ENCODE results near the gene TMEM184A. TPM values are rescaled to one million over a fixed set of nuclear protein-coding genes. Genes with fewer than 3 reads are reported as not detected.

Gene TMEM184A
- polyA plus RNA-seq, 1 donor: 0.78 TPM

DNA sequence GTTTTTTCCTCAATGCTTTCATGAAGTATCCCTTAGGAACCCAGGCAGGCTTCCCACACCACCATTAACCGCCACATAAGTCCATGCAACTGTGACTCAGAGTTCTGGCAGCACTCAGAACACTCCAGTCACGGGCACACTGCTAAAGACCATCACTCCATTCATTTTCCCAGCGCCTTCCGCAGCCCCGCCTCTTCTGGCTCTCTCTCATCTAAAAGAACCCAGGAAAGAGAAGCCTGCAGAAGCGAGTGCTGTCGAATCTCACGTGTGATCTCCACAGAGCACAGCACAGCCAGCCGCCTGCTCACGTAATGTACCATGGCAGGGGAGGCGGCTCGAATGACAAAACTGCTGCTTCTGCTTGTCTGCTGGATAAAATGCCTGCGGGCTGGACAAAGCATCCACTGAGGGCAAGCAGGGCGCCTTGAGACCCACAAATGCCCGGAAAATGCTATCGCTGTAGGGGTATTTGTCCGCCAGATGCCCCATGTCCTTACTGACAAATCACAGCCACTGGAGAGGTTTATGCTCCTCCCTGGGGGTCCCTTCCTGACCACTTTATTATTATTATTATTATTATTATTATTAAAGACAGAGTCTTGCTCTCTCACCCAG lies 12.0 kb upstream of the TMEM184A start:
- DNase-seq (ENCODE audit: low read depth): no peak

DNA sequence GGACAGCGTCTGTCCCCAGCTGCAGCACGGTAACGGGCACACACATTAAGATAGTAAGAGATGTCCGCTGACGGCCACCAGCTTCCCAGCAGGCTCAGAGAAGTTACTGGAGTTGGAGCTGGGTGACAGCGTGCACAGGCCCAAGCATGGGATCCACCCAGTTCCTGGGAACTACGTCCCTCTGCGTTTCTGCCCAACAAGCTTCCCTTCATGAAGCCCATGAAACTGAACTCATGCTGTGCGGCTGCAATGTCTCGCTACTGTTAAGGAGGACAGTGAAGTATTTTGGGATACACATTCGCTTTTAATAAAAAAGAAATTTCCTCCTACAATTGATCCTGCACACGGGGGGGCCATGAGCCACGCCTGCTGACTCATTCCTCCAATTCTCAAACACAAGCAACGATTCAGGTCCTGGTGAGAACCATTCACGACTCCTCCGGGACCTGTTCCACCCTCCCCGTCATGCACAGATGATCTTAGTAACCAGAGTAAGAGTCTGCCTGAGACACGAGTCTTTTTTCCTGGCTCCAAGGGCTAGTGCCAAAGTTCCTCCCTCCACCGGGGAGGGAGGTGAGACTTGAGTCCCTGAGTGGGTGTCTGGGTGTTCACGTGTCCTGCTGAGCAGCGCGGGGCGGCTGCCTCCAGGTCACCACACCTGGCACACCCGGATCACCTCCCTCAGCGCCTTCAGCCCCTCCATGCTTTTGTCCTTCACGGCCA lies 11.2 kb upstream of the TMEM184A start:
- no peak for DNase-seq (ENCODE audit: low read depth)

DNA sequence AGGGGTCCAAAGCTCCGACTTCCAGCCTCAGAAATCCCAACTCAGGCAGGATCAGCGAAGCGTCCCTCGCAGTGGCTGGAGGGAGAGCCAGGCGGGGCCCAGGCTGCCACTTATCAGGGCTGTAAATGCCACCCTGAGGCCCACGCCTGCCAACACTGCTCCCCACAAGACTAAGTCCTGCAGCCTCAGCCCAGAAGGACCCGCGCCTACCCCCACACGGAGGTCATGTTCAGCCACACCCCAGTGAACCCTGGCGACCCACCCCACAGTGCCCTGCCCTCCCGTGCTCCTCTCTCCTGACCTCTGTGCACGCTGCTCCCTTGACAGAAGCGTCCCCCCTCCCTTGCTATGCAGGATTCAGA lies 10.7 kb upstream of the TMEM184A start:
- DNase-seq (ENCODE audit: low read depth): no peak

DNA sequence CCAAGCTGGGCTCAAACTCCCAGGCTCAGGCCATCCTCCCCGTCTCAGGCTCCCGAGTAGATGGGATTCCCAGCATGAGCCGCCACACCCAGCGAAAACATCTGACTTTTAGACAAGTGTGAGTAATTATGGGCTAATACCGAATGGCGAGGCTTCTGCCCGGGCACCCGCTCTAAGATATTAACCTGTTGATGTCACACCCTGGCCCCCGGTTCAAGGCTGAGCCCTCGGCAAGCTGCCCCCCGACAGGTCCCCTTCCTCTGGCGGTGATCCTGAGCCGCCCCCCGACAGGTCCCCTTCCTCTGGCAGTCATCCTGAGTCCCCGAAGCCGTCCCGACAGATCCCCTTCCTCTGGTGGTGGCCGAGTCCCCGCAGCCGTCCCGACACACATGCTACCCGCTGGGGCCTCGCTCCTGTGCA lies 8.6 kb upstream of the TMEM184A start:
- DNase-seq (ENCODE audit: low read depth): no peak

DNA sequence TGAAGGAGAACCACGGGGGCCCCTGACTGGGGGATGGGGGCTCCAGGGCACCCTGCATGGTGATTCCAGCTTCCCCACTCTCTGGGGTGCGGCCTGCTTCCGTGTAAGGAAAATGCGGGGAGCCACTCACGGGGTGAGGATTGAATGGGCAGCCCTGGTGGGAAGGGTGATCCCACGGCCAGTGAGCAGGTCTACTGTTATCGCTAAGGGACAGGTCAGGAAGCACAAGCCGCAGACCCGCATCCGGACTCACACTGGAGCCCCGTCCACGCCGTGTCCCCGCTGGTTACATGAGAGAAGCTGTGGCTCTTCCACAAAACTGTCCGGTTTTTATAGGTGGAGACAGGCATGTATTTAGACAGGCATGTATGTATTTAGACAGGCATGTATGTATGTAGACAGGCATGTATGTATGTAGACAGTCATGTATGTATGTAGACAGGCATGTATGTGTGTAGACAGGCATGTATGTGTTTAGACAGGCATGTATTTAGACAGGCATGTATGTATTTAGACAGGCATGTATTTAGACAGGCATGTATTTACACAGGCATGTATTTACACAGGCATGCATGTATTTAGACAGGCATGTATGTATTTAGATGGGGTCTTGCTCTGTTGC lies 8.1 kb upstream of the TMEM184A start:
- no peak for DNase-seq (ENCODE audit: low read depth)

DNA sequence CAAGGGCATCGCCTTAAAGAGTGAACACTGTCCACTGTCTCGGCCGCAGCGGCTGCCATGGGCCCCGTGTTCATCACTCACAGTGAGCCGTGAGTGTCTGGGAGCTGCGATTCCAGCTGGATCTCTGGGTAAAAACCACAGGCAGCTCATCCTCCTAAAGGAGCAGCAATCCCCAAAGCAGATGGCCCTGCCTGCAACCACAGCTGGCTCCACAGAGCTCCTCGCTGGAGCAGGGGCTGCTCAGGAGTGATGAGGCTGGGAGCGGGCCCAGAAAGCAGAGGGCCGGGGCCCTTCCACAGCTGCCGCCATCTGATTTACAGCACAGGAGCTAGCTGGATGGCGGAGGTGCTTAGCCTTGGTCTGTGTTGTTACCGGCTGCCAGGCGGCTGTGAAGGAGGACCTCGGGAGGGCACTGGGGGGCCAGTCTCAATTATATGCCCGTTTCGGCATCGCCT lies 6.6 kb upstream of the TMEM184A start:
- no peak for DNase-seq (ENCODE audit: low read depth)

DNA sequence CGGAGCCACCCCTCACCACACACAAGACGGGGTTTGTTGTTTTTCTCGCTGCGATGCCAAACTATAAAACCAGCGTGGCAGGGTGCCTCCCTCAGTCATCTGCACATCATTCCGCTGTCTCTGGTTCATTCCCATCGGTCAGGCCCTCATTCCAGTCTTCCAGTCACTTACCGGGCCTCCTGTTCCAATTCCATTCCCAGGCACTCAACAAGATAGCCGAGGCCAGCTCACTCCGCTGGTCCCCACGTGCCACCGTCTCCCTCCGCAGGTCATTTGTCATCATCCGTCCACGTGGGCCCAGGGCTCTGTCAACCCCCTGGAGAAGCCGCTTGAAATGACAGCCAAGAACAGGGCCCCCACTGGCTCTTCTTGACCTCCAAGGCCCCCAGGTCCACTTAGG lies 6.1 kb upstream of the TMEM184A start:
- no peak for DNase-seq (ENCODE audit: low read depth)

DNA sequence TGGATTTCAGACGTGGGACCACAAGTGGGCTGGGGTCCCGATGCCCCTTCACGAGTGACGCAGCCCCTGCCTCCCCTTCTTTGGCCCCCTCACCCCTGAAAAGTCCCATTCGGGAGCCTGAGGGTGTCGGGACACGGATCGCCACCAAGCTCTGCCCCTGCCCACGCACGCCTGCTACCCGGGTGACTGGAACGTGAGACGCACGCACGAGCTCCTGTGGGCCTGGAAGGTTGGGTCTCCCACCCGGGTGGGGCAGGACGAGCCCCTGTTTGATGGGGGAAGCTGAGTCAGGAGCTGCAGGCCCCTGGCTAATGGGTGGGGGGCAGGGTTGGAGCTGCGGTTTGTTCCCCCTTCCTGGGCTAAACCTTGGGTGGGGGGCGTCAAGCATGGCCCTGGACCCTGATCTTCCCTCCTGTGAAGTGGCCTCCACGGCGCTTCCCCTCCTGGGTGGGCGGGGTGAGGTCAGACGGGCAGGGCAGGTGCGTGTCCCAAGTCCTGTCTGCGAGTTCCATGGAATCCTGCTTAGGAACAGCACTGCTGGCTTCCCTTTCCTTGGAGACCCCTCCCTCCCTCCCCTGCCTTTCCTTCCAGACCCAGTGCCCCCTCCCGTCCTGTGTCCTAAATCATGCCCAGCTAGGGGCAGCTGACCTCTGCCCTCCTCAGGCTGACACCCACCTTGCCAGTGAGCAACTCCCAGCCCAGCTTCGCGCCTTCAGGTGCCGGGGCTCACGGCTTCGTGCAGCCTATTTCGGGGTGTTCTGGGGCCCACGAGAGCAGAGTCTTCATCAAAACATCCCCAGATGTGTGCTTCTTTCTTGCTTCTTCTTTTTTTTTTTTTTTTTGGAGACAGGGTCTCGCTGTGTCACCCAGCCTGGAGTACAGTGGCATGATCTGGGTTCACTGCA lies 5.3 kb upstream of the TMEM184A start:
- DNase-seq (ENCODE audit: low read depth): no peak

DNA sequence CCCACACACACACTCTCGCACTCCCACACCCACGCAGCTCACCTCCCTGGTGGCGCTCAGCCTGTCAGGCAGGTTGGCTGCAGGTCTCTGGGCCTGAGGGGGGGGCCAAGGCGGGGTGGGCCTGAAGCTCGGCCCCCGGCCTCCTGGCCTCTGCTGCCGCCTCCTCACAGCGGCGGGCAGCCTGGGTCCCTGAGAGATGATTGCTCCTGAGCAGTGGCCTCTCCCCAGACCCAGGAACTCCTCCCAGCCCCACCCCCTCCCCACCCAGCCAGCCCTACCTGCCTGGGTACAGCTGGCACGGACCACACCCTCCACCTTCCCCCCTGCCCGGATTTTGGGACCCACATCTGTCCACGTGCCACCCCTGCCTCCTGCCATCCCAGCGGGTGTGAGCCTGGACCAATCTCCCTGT lies 4.6 kb upstream of the TMEM184A start:
- DNase-seq (ENCODE audit: low read depth): no peak

DNA sequence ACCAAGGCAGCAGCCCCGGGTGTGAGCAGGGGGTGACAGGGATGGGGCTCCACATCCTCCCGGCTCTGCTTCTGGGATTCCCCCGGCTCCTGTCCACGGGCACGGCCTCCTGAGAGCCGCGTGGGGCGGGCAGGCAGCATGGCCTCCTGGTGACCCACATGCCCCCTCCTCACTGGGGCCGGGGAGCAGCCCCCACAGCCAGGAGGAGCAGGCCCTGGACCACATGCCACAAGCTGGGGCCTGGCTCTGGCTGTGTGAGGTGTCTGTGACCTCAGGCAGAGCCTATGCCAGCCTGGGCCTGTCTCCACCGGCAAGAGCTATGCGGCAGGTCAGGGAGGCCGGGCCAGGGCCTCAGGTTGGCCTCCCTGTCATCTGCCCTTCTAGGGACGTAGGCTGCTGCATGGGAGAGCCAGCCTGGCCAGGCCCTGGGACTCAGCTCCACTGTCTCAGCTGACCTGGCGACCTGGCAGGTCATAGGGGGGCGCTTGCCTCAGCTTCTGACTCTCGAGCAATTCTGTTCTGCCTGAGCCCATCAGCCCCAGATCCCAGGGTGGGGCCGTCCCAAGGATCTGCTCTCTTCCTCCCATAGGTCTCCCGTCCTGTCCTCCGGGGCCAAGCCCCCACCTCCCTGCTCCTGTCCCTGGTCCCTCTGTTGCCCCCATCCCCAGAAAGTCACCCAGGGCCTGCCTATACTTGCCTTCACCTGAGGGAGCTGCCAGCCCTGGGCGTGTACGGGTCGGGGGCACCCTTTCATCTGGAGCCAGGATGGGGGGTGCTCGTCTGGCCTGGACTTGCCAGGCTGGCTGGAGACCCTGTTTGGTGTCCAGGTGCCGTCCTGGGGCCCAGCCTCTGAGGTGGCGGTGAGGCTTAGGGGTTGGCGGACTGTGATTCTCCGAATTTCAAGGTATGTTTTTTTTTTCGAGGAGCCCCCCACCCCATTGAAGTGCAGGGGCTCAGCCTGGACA lies 3.9 kb upstream of the TMEM184A start:
- no peak for DNase-seq (ENCODE audit: low read depth)

DNA sequence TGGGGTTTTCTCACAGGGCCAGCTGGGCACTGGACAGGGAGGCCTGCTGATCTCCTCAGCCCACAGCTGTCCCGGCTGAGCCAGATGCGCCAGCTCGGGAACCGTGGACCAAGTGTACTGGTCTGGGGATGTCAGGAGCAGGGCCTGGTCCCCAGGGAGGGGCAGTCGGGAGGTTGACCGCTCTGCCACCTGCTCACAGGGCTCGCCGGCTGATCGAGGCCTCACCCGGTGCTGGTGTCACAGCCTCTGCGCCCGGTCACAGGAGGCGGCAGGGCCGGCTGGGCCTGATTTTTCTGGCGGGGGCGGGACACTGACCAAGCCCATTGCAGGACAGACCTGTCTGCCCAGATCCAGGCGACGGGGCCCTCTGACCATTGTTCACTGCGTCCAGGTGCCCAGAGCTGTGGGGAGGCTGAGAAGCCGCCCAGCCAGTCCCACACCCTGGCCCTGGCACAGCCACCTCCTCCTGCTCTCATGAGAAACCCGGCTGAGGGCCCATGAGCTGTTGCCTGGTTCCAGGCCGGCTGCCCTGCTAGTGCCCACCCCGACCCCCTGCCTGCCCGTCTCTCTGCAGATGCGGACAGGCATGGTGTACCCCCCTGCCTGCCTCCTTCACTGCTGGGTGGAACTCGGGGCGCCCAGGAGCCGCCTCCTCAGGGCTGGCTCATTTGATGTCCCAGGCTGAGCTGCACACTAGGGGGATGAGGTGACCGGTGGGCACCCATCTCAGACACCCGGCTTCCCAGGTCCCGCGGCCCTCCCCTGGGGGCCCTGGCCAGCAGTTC lies 3.0 kb upstream of the TMEM184A start:
- no peak for DNase-seq (ENCODE audit: low read depth)

DNA sequence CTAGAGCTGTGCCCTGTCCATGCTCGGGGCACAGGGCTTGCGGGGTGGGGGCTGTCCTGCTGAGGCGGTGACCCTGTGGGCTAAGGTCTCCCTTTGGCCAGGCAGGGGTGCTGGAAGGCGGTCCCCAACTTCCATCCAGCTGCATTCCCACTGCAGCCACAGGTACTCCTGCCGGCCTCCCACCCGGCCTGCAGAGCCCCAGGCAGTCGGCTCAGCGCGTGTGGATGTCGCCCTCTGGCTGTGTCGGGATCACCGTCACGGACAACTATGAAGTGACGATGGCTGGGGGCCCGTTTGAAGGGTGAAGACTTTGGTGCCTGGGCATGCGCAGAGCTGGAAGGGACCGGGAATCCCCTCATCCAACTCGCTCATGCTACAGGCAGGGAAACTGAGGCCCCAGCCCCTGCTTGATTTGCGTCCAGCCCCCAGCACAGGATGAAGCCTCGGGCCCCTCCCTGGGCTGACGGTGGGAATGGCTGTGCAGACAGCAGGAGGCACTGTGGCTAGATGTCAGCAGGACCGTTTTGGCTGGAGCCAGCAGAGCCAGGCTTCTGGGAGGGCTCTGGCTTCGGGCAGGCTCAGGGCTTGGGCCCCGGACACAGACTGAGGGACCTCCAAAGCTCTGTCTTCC lies 2.3 kb upstream of the TMEM184A start:
- DNase-seq (ENCODE audit: low read depth): no peak

DNA sequence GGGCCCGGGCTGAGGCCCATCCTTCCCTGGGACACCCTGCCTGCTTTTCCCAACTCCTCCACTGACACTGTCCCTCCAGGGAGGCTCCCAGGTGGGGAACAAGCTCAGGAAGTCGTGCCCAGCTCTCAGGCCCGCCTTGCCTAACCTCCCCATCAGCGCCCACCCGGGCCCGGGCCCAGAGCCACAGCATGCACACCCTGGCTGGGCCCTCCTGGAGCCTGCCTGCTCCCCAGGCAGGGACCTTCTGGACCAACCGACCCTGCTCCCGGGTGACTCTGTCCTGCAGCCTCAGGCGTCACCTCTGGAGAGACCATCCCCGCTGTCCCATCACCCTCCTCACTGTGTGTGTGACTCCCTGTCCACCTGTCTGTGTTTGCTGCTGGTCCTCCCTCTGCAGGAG lies 1.8 kb upstream of the TMEM184A start:
- DNase-seq (ENCODE audit: low read depth): no peak

DNA sequence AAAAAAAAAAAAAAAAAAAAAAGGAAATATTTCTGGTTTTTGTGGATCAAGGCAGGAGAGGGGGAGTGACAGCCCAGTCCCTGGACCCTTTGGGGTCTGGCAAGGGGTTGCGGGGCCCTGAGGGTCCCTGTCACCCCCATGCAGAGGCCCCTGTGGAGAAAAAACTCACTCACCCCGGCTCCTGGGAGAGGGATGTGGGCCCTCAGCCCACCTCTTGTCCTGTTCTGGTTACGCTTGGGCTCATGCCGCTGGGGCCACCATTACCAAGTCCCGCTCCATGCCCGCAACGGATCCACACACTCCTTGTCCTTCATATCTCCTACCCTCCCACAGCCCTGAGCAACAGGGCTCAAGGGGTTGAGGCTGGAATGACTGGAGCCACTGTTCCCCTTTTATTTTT lies 1.0 kb upstream of the TMEM184A start:
- no peak for DNase-seq (ENCODE audit: low read depth)

DNA sequence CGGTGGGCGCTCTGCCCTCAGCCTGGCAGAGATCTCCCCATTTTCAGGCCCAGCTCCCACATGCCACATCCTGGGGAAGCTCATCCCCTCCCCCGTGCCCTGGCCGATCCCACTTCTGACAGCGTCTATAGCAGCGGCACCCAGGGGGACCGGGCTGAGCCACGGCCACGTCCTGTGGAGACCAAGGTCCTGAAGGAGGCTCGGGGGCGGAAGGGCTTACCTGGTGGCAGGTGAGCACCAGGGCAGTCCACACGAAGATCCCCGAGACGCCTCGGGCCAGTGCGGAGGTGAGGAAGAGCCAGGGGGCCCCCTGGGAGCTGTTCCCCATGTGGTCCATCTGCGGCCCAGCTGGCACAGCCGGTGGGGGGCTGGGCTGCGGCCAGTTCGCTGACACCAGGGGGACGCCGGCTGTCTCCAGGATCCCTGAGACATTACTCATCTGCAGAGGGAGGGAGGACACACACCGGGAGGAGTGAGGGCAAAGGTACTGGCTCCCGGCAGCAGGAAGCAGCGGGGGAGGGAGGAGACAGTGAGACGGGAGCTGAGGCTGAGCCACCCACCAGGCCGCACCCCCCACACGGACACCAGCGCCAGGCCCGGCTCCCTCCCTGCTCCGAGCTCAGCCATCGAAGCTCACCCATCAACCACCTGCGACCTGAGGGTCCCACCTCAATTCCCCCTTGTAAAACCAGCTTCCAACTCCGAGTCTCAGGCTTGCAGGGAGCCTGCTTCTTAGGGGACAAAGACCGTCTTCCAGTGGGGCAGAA lies 776 bp downstream of the TMEM184A start:
- DNase-seq (ENCODE audit: low read depth): no peak

DNA sequence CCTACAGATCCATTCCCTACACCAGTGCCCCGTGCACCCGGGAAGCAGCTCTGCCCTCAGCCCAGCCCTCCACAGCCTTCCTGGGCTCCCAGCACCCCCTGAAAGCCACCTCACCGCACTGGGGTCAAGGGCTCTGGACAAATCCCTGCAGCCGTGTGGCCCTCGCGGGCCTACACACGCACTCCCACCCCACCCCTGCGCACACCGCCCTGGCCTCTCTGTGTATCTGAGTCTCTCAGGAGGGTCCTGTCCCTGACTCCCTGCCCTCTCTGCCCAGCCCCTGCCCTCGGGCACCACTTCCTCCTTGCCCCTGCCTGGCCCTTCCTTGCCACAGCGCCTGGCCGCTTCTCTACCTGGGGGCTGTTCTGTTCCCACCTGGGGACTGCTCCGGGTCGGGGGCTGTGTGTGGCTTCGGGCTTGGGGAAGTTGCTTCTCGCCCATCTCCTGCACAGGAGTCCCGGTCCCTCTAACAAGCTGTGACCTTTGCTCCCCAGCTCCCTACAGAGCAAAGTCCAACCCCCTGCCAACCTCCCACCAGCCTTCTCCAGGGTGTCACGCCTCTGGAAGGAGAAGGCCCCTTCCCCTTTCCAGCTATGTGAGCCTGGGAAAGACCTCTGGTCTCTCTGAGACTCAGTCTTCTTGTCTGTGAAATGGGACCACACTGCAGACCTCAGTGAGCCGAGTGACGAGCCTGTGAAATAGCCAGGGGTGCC lies 1.5 kb downstream of the TMEM184A start:
- DNase-seq (ENCODE audit: low read depth): no peak

DNA sequence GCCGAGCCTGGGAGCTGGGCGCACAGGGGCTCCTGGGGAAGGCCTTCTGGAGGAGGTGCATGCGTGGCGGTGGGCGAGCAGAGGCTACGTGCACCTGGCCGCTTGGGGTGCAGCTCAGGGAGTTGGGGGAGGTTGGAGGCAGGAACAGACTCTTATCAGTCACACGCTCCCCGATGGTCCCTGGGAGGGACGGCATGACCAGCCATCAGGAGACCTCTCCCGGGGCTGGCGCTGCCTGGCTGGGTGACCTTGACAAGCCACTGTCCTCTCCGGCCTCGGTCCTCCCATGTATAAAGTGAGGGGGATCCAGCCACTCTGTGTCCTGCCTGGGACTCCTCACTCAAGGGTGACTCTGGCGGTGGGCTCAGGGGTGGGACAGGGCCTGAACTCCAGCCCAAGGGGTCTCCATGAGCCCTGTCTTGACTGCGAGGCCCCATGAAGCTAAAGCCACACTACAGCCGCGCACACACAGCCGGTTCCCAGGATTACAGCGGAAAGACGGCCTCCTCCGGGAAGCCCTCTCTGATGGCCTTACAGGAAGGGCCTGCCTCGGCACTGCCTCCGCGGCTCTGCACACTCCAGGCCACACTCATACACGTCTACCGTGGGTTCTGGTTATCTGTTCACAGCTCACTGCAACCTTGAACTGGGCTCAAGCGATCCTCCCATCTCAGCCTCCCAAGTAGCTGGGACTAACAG lies 2.3 kb downstream of the TMEM184A start:
- no peak for DNase-seq (ENCODE audit: low read depth)

DNA sequence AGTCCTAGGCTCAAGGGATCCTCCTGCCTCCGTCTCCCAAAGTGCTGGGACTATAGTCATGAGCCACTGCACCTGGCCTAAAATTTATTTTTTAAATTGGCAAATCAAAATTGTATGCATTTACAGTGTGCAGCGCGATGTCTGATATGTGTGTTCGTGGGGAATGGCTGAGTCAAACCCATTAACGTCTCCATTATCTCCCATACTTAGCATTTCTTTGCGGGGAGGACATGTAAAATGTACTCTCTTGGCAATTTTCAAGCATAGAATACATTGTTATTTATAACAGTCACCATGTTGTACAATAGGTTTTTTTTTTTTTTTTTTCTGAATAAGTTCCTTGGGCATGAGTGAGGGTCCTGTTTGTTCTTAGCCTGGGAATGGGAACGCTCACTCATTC lies 3.8 kb downstream of the TMEM184A start:
- DNase-seq (ENCODE audit: low read depth): no peak

Measured in forelimb muscle (tissue), 1 donor.